Brain microvascular endothelial cell (primary cell): ENCODE data around the gene SLC13A4.

Experiments used
- DNase-seq: peaks from one replicate; pipeline ENCODE4 v3.0.0-alpha.2; 2020
- H3K27ac ChIP-seq: fragments of 250-450 bp; sonication (Bioruptor Pico); 2 replicates; pipeline ENCODE4 v1.5.1; 2020; ENCODE audit warnings: mild to moderate bottlenecking, moderate library complexity
- H3K27me3 ChIP-seq: fragments of 250-450 bp; sonication (Bioruptor Pico); replicated peaks from 2 replicates; pipeline ENCODE4 v1.5.1; 2020; ENCODE audit warnings: mild to moderate bottlenecking
- H3K36me3 ChIP-seq: fragments of 250-450 bp; sonication (Bioruptor Pico); replicated peaks from 2 replicates; pipeline ENCODE4 v1.5.1; 2020; ENCODE audit warnings: mild to moderate bottlenecking
- H3K4me3 ChIP-seq: 2 replicates; pipeline ENCODE4 v1.5.1; 2011; ENCODE audit warnings: low read depth, mild to moderate bottlenecking, control low read depth, low read length, moderate library complexity
- CTCF ChIP-seq: IDR thresholded peaks from 2 replicates; pipeline ENCODE4 v1.5.1; 2011; ENCODE audit warnings: low read depth, mild to moderate bottlenecking, moderate library complexity, low read length, control low read depth, inconsistent platforms; ENCODE audit errors: missing control alignments
- in situ Hi-C: cut with HindIII; loops from 2 replicates; pipeline ENCODE4 v1.10.0; 2017; ENCODE audit warnings: low sequenced_read_pairs, low pct_ligation_motif_present

SLC13A4 gene

GRCh38 chr7:135771961-135772638, 44.1 kb upstream of the SLC13A4 start:
- H3K36me3 ChIP-seq: no peaks in the 10 kb centered on the region
- TF ChIP-seq CTCF: no peak
- in situ Hi-C loops: no loop called here
- no peak overlapping the region for H3K27ac ChIP-seq
- H3K27me3 ChIP-seq: no peaks in the 10 kb centered on the region
- DNase-seq: peak; percentile 62
- no peak overlapping the region for H3K4me3 ChIP-seq

- H3K27me3 ChIP-seq: no peaks in the 10 kb centered on the region
- DNase-seq: no peak
- H3K27ac ChIP-seq: no peak overlapping the region
- in situ Hi-C loops: no loop called here
- H3K4me3 ChIP-seq: no peak overlapping the region
- H3K36me3 ChIP-seq: no peaks in the 10 kb centered on the region
- no peak for TF ChIP-seq CTCF
Measured at GRCh38 chr7:135771051-135771450, 43.1 kb upstream of the SLC13A4 start.

- H3K36me3 ChIP-seq: no peaks in the 10 kb centered on the region
- no peak for DNase-seq
- in situ Hi-C loops: no loop called here
Measured at GRCh38 chr7:135770139-135770710, 42.2 kb upstream of the SLC13A4 start.

GRCh38 chr7:135769005-135769802, 41.2 kb upstream of the SLC13A4 start:
- TF ChIP-seq CTCF: no peak
- Histone ChIP-seq H3K4me3 (no peak overlapping the region), H3K27me3 (no peaks in the 10 kb centered on the region), H3K27ac (no peak overlapping the region), H3K36me3 (no peaks in the 10 kb centered on the region)
- no peak for DNase-seq
- in situ Hi-C loops: no loop called here

More at GRCh38 chr7:135770139-135770710, 42.2 kb upstream of the SLC13A4 start:
- H3K27ac ChIP-seq: no peak overlapping the region
- H3K27me3 ChIP-seq: no peaks in the 10 kb centered on the region
- no peak overlapping the region for H3K4me3 ChIP-seq
- TF ChIP-seq CTCF: no peak

- Histone ChIP-seq H3K27me3 (no peaks in the 10 kb centered on the region), H3K27ac (no peak overlapping the region), H3K4me3 (no peak overlapping the region), H3K36me3 (no peaks in the 10 kb centered on the region)
- in situ Hi-C loops: no loop called here
- no peak for TF ChIP-seq CTCF
- DNase-seq: no peak
Measured at GRCh38 chr7:135768467-135768866, 40.5 kb upstream of the SLC13A4 start.
